Measurements from ENCODE around the gene IGLON5.

IGLON5 gene

GRCh38 chr19:51346742-51347141 is 35.3 kb downstream of the IGLON5 start:
- ATAC-seq: no peak
- TF ChIP-seq PPARA (CRISPR knock-in tag; IDR thresholded peaks at IDR 0.05; ENCODE audit: borderline replicate concordance): no peak
- no peak for TF ChIP-seq ZFP3 (CRISPR knock-in tag; IDR thresholded peaks at IDR 0.05)
- TF ChIP-seq CREB5 (CRISPR knock-in tag; IDR thresholded peaks at IDR 0.05; ENCODE audit: low read depth): no peak
- no peak for TF ChIP-seq ZNF565 (CRISPR knock-in tag; conservative IDR thresholded peaks at IDR 0.05; ENCODE audit: low read depth)
- TF ChIP-seq ARNTL (CRISPR knock-in tag; IDR thresholded peaks at IDR 0.05; ENCODE audit: borderline replicate concordance, low read depth): no peak
- no peak for TF ChIP-seq ZC3H10 (CRISPR knock-in tag; IDR thresholded peaks at IDR 0.05)
- no peak for TF ChIP-seq ISL1 (CRISPR knock-in tag; IDR thresholded peaks at IDR 0.05)
- TF ChIP-seq ZFP30 (CRISPR knock-in tag; IDR thresholded peaks at IDR 0.05): no peak
- no peak for TF ChIP-seq TSHZ2 (CRISPR knock-in tag; IDR thresholded peaks at IDR 0.05)
- no peak for TF ChIP-seq PATZ1 (CRISPR knock-in tag; IDR thresholded peaks at IDR 0.05; ENCODE audit: borderline replicate concordance)
- no peak for TF ChIP-seq ZNF70 (CRISPR knock-in tag; IDR thresholded peaks at IDR 0.05)
- TF ChIP-seq BACH2 (CRISPR knock-in tag; IDR thresholded peaks at IDR 0.05; ENCODE audit: borderline replicate concordance): no peak
- TF ChIP-seq ZNF8 (CRISPR knock-in tag; IDR thresholded peaks at IDR 0.05): no peak
- no peak for TF ChIP-seq CSDC2 (CRISPR knock-in tag; IDR thresholded peaks at IDR 0.05)
- no peak for TF ChIP-seq CSRNP3 (CRISPR knock-in tag; IDR thresholded peaks at IDR 0.05)

- TF ChIP-seq RARB (CRISPR knock-in tag; IDR thresholded peaks at IDR 0.05): no peak
- TF ChIP-seq ZFP3 (CRISPR knock-in tag; IDR thresholded peaks at IDR 0.05): no peak
- TF ChIP-seq PPARA (CRISPR knock-in tag; IDR thresholded peaks at IDR 0.05; ENCODE audit: borderline replicate concordance): no peak
- ATAC-seq: no peak
These were observed 35.9 kb downstream of the IGLON5 start for GRCh38 chr19:51347209-51347928.

GRCh38 chr19:51351266-51351990 is 40.0 kb downstream of the IGLON5 start:
- ATAC-seq: no peak

More at GRCh38 chr19:51351266-51351990, 40.0 kb downstream of the IGLON5 start:
- no peak for TF ChIP-seq ZNF70 (CRISPR knock-in tag; IDR thresholded peaks at IDR 0.05)
- TF ChIP-seq TOX (CRISPR knock-in tag; IDR thresholded peaks at IDR 0.05; ENCODE audit: borderline replicate concordance): no peak
- no peak for TF ChIP-seq PATZ1 (CRISPR knock-in tag; IDR thresholded peaks at IDR 0.05; ENCODE audit: borderline replicate concordance)
- no peak for TF ChIP-seq SNAI2 (CRISPR knock-in tag; IDR thresholded peaks at IDR 0.05)
- no peak for TF ChIP-seq TSHZ2 (CRISPR knock-in tag; IDR thresholded peaks at IDR 0.05)
- no peak for TF ChIP-seq ZNF8 (CRISPR knock-in tag; IDR thresholded peaks at IDR 0.05)
- no peak for TF ChIP-seq CREB5 (CRISPR knock-in tag; IDR thresholded peaks at IDR 0.05; ENCODE audit: low read depth)
- no peak for TF ChIP-seq BACH2 (CRISPR knock-in tag; IDR thresholded peaks at IDR 0.05; ENCODE audit: borderline replicate concordance)
- no peak for TF ChIP-seq ZFP30 (CRISPR knock-in tag; IDR thresholded peaks at IDR 0.05)
- no peak for TF ChIP-seq PPARA (CRISPR knock-in tag; IDR thresholded peaks at IDR 0.05; ENCODE audit: borderline replicate concordance)
- TF ChIP-seq ESRRG (CRISPR knock-in tag; IDR thresholded peaks at IDR 0.05): no peak
- TF ChIP-seq ZFP3 (CRISPR knock-in tag; IDR thresholded peaks at IDR 0.05): no peak
- no peak for TF ChIP-seq CSDC2 (CRISPR knock-in tag; IDR thresholded peaks at IDR 0.05)
- no peak for TF ChIP-seq CSRNP3 (CRISPR knock-in tag; IDR thresholded peaks at IDR 0.05)

All from SK-N-SH treated with all-trans-retinoic acid at 6 μM for 48 hours (cell line).